Stomach (tissue), 4 donors: Measurements from ENCODE around the gene CCDC68.

Experiments
- CTCF ChIP-seq, 7 experiments: fragments of 450-650 bp in 4 of 7; fragments of 200-600 bp in 3 of 7; sonication (generic) in 3 of 7; IDR thresholded peaks; one replicate each; pipeline ENCODE4 v1.5.1; 2016 to 2019; ENCODE audit warnings: antibody characterized with exemption in 7 of 7, control low read depth in 2 of 7, mild to moderate bottlenecking in 1 of 7
- EP300 ChIP-seq: sonication (generic); formaldehyde crosslinking; IDR thresholded peaks from one replicate; pipeline ENCODE4 v1.6.1; 2017; ENCODE audit warnings: antibody characterized with exemption
- POLR2A ChIP-seq, 4 donors: fragments of 450-650 bp; IDR thresholded peaks; one replicate each; pipeline ENCODE4 v1.6.1; 2016; ENCODE audit warnings: antibody characterized with exemption in 4 of 4, control low read depth in 2 of 4, mild to moderate bottlenecking in 1 of 4, moderate library complexity in 1 of 4
- POLR2AphosphoS5 ChIP-seq, 3 donors: sonication (generic); formaldehyde crosslinking; IDR thresholded peaks; one replicate each; pipeline ENCODE4 v1.6.1; 2016; ENCODE audit warnings: antibody characterized with exemption in 3 of 3

DNA sequence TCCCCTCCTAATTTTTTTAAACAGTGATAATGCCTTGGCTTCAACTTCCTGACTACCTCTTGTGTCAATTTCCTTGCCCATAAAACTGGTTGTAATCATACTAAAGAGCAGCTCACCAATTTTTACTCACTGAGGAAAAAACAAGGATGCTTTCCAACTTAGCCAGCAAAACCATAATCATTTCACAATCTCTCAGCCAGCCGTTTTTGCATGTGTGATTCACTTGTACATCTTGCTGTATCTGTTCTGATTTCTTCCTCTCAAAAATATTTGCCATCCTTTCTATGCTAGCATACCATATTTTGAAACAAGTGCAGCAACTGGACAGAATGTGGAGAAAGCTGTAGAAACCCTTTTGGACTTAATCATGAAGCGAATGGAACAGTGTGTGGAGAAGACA lies 70.3 kb downstream of the CCDC68 start:
- TF ChIP-seq EP300 (no peak), POLR2A (IDR thresholded peaks at IDR 0.05) (no peak), CTCF (IDR thresholded peaks at IDR 0.05) (no peak), POLR2AphosphoS5 (IDR thresholded peaks at IDR 0.05) (no peak)
